ENCODE results near the gene SLC24A1. TPM values are rescaled to one million over a fixed set of nuclear protein-coding genes. Genes with fewer than 3 reads are reported as not detected.

SLC24A1 gene
- polyA plus RNA-seq, 1 donor (not counting 4 experiments of a cell fraction or from before 2014, with no cell fraction given), result 4.0 TPM

DNA sequence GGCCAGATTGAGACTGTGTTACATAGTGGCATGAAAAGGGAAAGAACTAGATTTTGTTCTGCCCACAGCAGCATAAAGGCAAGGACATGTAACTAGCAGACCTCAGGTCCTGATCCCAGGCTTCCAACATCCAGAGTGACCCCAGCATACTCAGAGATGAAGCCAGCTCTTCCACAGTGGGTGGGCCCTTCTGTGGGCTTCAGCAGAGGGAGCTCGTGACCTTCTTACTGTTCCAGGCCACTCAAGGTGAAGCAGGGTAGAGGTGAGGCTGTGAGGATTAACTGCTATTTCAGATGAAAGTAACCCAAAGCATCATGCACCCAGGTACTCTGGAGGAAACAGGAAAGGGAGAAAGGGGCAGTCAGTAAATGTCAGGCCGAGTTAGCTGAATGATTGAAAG is 905 bp upstream of the SLC24A1 start:
- H3K36me3 ChIP-seq (ENCODE audit: control insufficient read depth in 2 of 2, extremely low read depth in 1 of 2, insufficient read depth in 2 of 2, low read length in 2 of 2), result peaks cover 4% of the 10 kb centered on the region in 2 experiments
- no peak overlapping the region for H3K27ac ChIP-seq (ENCODE audit: control insufficient read depth, insufficient read depth, low read length)
- no peaks in the 10 kb centered on the region for H3K9me3 ChIP-seq (ENCODE audit: control insufficient read depth, low read depth, low read length)
- H2AFZ ChIP-seq (ENCODE audit: control insufficient read depth, low read length), result no peak overlapping the region
- no peak for DNase-seq (ENCODE audit: low read depth, low spot score)
- H4K20me1 ChIP-seq (ENCODE audit: control insufficient read depth, extremely low read depth, insufficient read depth, low read length), result no peaks in the 10 kb centered on the region
- no peak for TF ChIP-seq CTCF (optimal IDR thresholded peaks at IDR 0.05 in 1 of 3, IDR thresholded peaks at IDR 0.05 in 1 of 3, conservative IDR thresholded peaks at IDR 0.05 in 1 of 3; ENCODE audit: extremely low read depth in 1 of 3, insufficient read depth in 2 of 3, low read length in 3 of 3)
- TF ChIP-seq EZH2 (IDR thresholded peaks at IDR 0.05; ENCODE audit: low read length), result no peak
- no peaks in the 10 kb centered on the region for H3K4me1 ChIP-seq (ENCODE audit: control insufficient read depth, extremely low read depth, insufficient read depth, low read length)
- dilution Hi-C loops (cut with MboI; ENCODE audit: extremely low pct_ligation_motif_present, low sequenced_read_pairs), result no loop called here
- no peaks in the 10 kb centered on the region for H3K9me1 ChIP-seq (ENCODE audit: control insufficient read depth, extremely low read depth, insufficient read depth, low read length)
- no peak overlapping the region for H3K4me2 ChIP-seq (ENCODE audit: control insufficient read depth, extremely low read depth, insufficient read depth, low read depth, low read length)
- no peaks in the 10 kb centered on the region for H3K79me2 ChIP-seq (ENCODE audit: control insufficient read depth, insufficient read depth, low read length)
- no peaks in the 10 kb centered on the region for H3K27me3 ChIP-seq (ENCODE audit: control insufficient read depth, extremely low read depth, insufficient read depth, low read length)
- no peak overlapping the region for H3K4me3 ChIP-seq (ENCODE audit: control insufficient read depth in 2 of 3, extremely low read depth in 1 of 3, insufficient read depth in 2 of 3, low read depth in 1 of 3, low read length in 3 of 3)
- no peak for FAIRE-seq
- H3K9ac ChIP-seq (ENCODE audit: control insufficient read depth, extremely low read depth, insufficient read depth, low read length), result no peak overlapping the region

DNA sequence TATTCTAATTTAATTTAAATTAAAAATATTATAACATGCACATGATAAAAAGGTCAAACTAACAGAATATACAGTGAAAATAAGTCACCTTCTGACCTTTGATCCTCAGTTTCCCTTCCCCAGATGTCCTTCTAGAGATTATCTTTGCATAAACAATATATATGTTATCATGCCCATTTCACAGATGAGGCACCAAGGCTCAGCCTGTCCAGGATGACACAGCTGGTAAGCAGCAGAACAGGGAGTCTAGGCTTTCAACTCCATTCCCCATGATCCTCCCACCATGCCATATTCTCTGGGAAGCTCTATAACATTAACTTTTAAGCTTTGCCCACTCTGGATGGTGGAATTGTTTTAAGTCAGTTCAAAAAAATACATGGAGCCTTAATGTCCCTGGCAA is 1.4 kb downstream of the SLC24A1 start:
- no peaks in the 10 kb centered on the region for H3K27me3 ChIP-seq (ENCODE audit: control insufficient read depth, extremely low read depth, insufficient read depth, low read length)
- no peak overlapping the region for H2AFZ ChIP-seq (ENCODE audit: control insufficient read depth, low read length)
- dilution Hi-C loops (cut with MboI; ENCODE audit: extremely low pct_ligation_motif_present, low sequenced_read_pairs), result no loop called here
- no peaks in the 10 kb centered on the region for H3K4me1 ChIP-seq (ENCODE audit: control insufficient read depth, extremely low read depth, insufficient read depth, low read length)
- H3K9me1 ChIP-seq (ENCODE audit: control insufficient read depth, extremely low read depth, insufficient read depth, low read length), result no peaks in the 10 kb centered on the region
- H3K36me3 ChIP-seq (ENCODE audit: control insufficient read depth in 2 of 2, extremely low read depth in 1 of 2, insufficient read depth in 2 of 2, low read length in 2 of 2), result peaks cover 4% of the 10 kb centered on the region in 2 experiments
- H3K4me2 ChIP-seq (ENCODE audit: control insufficient read depth, extremely low read depth, insufficient read depth, low read depth, low read length), result no peak overlapping the region
- no peak overlapping the region for H3K27ac ChIP-seq (ENCODE audit: control insufficient read depth, insufficient read depth, low read length)
- TF ChIP-seq CTCF (optimal IDR thresholded peaks at IDR 0.05 in 1 of 3, IDR thresholded peaks at IDR 0.05 in 1 of 3, conservative IDR thresholded peaks at IDR 0.05 in 1 of 3; ENCODE audit: extremely low read depth in 1 of 3, insufficient read depth in 2 of 3, low read length in 3 of 3), result no peak
- no peak overlapping the region for H3K9ac ChIP-seq (ENCODE audit: control insufficient read depth, extremely low read depth, insufficient read depth, low read length)
- no peak overlapping the region for H3K4me3 ChIP-seq (ENCODE audit: control insufficient read depth in 2 of 3, extremely low read depth in 1 of 3, insufficient read depth in 2 of 3, low read depth in 1 of 3, low read length in 3 of 3)
- no peak for FAIRE-seq
- no peaks in the 10 kb centered on the region for H3K79me2 ChIP-seq (ENCODE audit: control insufficient read depth, insufficient read depth, low read length)
- no peaks in the 10 kb centered on the region for H3K9me3 ChIP-seq (ENCODE audit: control insufficient read depth, low read depth, low read length)
- no peak for DNase-seq (ENCODE audit: low read depth, low spot score)
- H4K20me1 ChIP-seq (ENCODE audit: control insufficient read depth, extremely low read depth, insufficient read depth, low read length), result no peaks in the 10 kb centered on the region

Measured in keratinocyte (primary cell).